Neural progenitor cell (in vitro differentiated cells): ENCODE measurements around the gene PPFIA2. TPM values are rescaled to one million over a fixed set of nuclear protein-coding genes. Genes with fewer than 3 reads are reported as not detected.

Experiments used
- DNase-seq: peaks from one replicate; pipeline ENCODE4 v3.0.0-alpha.2; 2016; ENCODE audit warnings: low spot score
- H2AFZ ChIP-seq: fragments of 200-600 bp; sonication (generic); replicated peaks from 2 replicates; pipeline ENCODE4 v1.6.1; 2016; ENCODE audit warnings: antibody characterized with exemption
- H3F3A ChIP-seq: fragments of 200-600 bp; sonication (generic); 2 replicates; pipeline ENCODE4 v1.6.1; 2016; ENCODE audit warnings: antibody characterized with exemption, low read depth
- H3K27ac ChIP-seq: fragments of 200-600 bp; sonication (generic); 2 replicates; pipeline ENCODE4 v1.5.1; 2016; ENCODE audit warnings: mild to moderate bottlenecking
- H3K27me3 ChIP-seq: fragments of 200-600 bp; sonication (generic); 2 replicates; pipeline ENCODE4 v1.6.1; 2016; ENCODE audit warnings: mild to moderate bottlenecking, moderate library complexity
- H3K36me3 ChIP-seq: fragments of 200-600 bp; sonication (generic); 2 replicates; pipeline ENCODE4 v1.5.1; 2016
- H3K4me1 ChIP-seq: fragments of 200-600 bp; sonication (generic); 2 replicates; pipeline ENCODE4 v1.6.1; 2016; ENCODE audit warnings: mixed run types
- H3K4me2 ChIP-seq: fragments of 200-600 bp; sonication (generic); 2 replicates; pipeline ENCODE4 v1.6.1; 2016
- H3K4me3 ChIP-seq: fragments of 200-600 bp; sonication (generic); 2 replicates; pipeline ENCODE4 v1.5.1; 2016
- H3K79me2 ChIP-seq: fragments of 200-600 bp; sonication (generic); 2 replicates; pipeline ENCODE4 v1.6.1; 2016; ENCODE audit warnings: low read depth
- H3K9ac ChIP-seq: fragments of 200-600 bp; sonication (generic); 2 replicates; pipeline ENCODE4 v1.6.1; 2016
- H3K9me3 ChIP-seq: fragments of 200-600 bp; sonication (generic); 2 replicates; pipeline ENCODE4 v1.5.1; 2016; ENCODE audit warnings: low read depth
- H4K20me1 ChIP-seq: fragments of 200-600 bp; sonication (generic); 2 replicates; pipeline ENCODE4 v1.6.1; 2016; ENCODE audit warnings: low read depth
- H3K27ac Mint-ChIP-seq: 3 replicates; pipeline ENCODE4 v1.8.0; 2021; ENCODE audit warnings: mixed read lengths
- H3K27me3 Mint-ChIP-seq: 2 replicates; pipeline ENCODE4 v1.8.0; 2022; ENCODE audit warnings: low read depth, mild to moderate bottlenecking, inconsistent platforms, moderate library complexity, mixed read lengths; ENCODE audit not compliant: insufficient read depth
- H3K36me3 Mint-ChIP-seq: 3 replicates; pipeline ENCODE4 v1.8.0; 2021; ENCODE audit warnings: mixed read lengths
- H3K4me1 Mint-ChIP-seq: 3 replicates; pipeline ENCODE4 v1.8.0; 2021; ENCODE audit warnings: mixed read lengths
- H3K4me3 Mint-ChIP-seq: 3 replicates; pipeline ENCODE4 v1.8.0; 2021; ENCODE audit warnings: mild to moderate bottlenecking, moderate library complexity, mixed read lengths
- H3K9me3 Mint-ChIP-seq: 3 replicates; pipeline ENCODE4 v1.8.0; 2020; ENCODE audit warnings: mixed read lengths
- CTCF ChIP-seq: fragments of 200-600 bp; sonication (generic); IDR thresholded peaks from 2 replicates; pipeline ENCODE4 v1.5.1; 2017; ENCODE audit warnings: antibody characterized with exemption, mild to moderate bottlenecking
- EZH2 ChIP-seq: fragments of 200-600 bp; sonication (generic); IDR thresholded peaks from 2 replicates; pipeline ENCODE4 v1.6.1; 2017; ENCODE audit warnings: antibody characterized with exemption, mild to moderate bottlenecking, moderate library complexity
- EZH2phosphoT487 ChIP-seq: fragments of 200-600 bp; sonication (generic); IDR thresholded peaks from 2 replicates; pipeline ENCODE4 v1.6.1; 2017; ENCODE audit warnings: antibody characterized with exemption
- total RNA-seq: library from RNA; depleted of rRNA; stranded (reverse); fragments of >200 nt; gene quantifications from 2 replicates; pipeline ENCODE4 v1.2.3, GENCODE V29; 2015; ENCODE audit warnings: low replicate concordance

Gene PPFIA2
- total RNA-seq, 1 donor from 2014 or later = 1.4 TPM

- no peaks in the 10 kb centered on the region for H3K9me3 Mint-ChIP-seq
- TF ChIP-seq EZH2 (no peak), EZH2phosphoT487 (no peak), CTCF (no peak)
- Histone ChIP-seq H3K79me2 (no peaks in the 10 kb centered on the region), H3F3A (no peaks in the 10 kb centered on the region), H3K36me3 (no peaks in the 10 kb centered on the region), H4K20me1 (no peaks in the 10 kb centered on the region), H3K27ac (no peak overlapping the region), H3K4me1 (no peaks in the 10 kb centered on the region), H3K27me3 (no peaks in the 10 kb centered on the region), H3K4me2 (no peak overlapping the region), H3K9ac (no peak overlapping the region), H3K4me3 (no peak overlapping the region), H3K9me3 (no peaks in the 10 kb centered on the region), H2AFZ (no peak overlapping the region)
- H3K4me1 Mint-ChIP-seq = peaks cover 22% of the 10 kb centered on the region
- H3K4me3 Mint-ChIP-seq = no peak overlapping the region
- no peaks in the 10 kb centered on the region for H3K36me3 Mint-ChIP-seq
- H3K27ac Mint-ChIP-seq = no peak overlapping the region
- H3K27me3 Mint-ChIP-seq = peaks cover 2% of the 10 kb centered on the region
- no peak for DNase-seq
These were observed 462.4 kb downstream of the PPFIA2 start for GRCh38 chr12:81296556-81297305.

GRCh38 chr12:81295251-81295650, 463.9 kb downstream of the PPFIA2 start:
- no peaks in the 10 kb centered on the region for H4K20me1 ChIP-seq
- no peaks in the 10 kb centered on the region for H3K9me3 ChIP-seq
- no peaks in the 10 kb centered on the region for H3K4me1 ChIP-seq
- no peak overlapping the region for H3K4me2 ChIP-seq
- H3K36me3 Mint-ChIP-seq = no peaks in the 10 kb centered on the region
- H3K27ac ChIP-seq = no peak overlapping the region
- H3K9me3 Mint-ChIP-seq = no peaks in the 10 kb centered on the region
- no peak overlapping the region for H3K4me3 Mint-ChIP-seq
- peaks cover 2% of the 10 kb centered on the region for H3K27me3 Mint-ChIP-seq
- TF ChIP-seq CTCF (no peak), EZH2 (no peak), EZH2phosphoT487 (no peak)
- H3F3A ChIP-seq = no peaks in the 10 kb centered on the region
- no peak overlapping the region for H3K27ac Mint-ChIP-seq
- H3K9ac ChIP-seq = no peak overlapping the region
- no peaks in the 10 kb centered on the region for H3K36me3 ChIP-seq
- no peak for DNase-seq
- H3K4me3 ChIP-seq = no peak overlapping the region
- H3K79me2 ChIP-seq = no peaks in the 10 kb centered on the region
- H2AFZ ChIP-seq = no peak overlapping the region
- H3K4me1 Mint-ChIP-seq = peaks cover 22% of the 10 kb centered on the region
- no peaks in the 10 kb centered on the region for H3K27me3 ChIP-seq

- Histone ChIP-seq H4K20me1 (no peaks in the 10 kb centered on the region), H3K4me3 (no peak overlapping the region), H3F3A (no peaks in the 10 kb centered on the region), H3K9me3 (no peaks in the 10 kb centered on the region), H3K36me3 (no peaks in the 10 kb centered on the region), H3K27ac (no peak overlapping the region), H3K9ac (no peak overlapping the region), H2AFZ (no peak overlapping the region), H3K79me2 (no peaks in the 10 kb centered on the region), H3K4me2 (no peak overlapping the region), H3K27me3 (no peaks in the 10 kb centered on the region), H3K4me1 (no peaks in the 10 kb centered on the region)
- Mint-ChIP-seq H3K27me3 (peaks cover 2% of the 10 kb centered on the region), H3K36me3 (no peaks in the 10 kb centered on the region), H3K9me3 (no peaks in the 10 kb centered on the region), H3K4me1 (peaks cover 22% of the 10 kb centered on the region), H3K4me3 (no peak overlapping the region), H3K27ac (no peak overlapping the region)
- no peak for TF ChIP-seq CTCF
- no peak for TF ChIP-seq EZH2
- no peak for TF ChIP-seq EZH2phosphoT487
- no peak for DNase-seq
These were observed 464.6 kb downstream of the PPFIA2 start for GRCh38 chr12:81294325-81295190.
